GOT3 (cell line): ENCODE data around the gene MAN1A2.
"Not testable (repeated sequence)": the region's sequence is repeated elsewhere in the genome, so short reads cannot be mapped to it uniquely, and the experiment has no call there.

ENCODE experiments used
- DNase-seq: peaks from one replicate; lab custom pipeline; 2025; ENCODE audit warnings: mixed read lengths; lab: John Stamatoyannopoulos, UW

Gene MAN1A2

DNA sequence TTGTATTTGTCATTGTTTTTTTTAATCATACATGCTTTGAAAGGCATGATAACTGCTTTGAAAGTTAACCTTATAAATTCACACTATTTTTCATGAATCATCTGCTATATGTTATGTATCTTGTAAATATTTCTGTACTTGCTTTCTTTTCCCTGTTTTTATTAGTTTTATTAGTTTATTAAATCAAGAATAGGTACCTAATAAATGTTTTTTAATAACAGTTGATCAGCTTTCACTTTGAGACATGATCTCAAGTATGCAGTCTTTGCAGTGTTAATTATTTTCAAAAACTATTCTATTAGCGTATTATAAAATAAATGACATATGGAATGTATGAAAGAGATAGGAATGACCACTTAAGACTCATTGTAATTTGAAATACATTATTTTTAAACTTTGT lies 127.8 kb downstream of the MAN1A2 start:
- DNase-seq = no peak

DNA sequence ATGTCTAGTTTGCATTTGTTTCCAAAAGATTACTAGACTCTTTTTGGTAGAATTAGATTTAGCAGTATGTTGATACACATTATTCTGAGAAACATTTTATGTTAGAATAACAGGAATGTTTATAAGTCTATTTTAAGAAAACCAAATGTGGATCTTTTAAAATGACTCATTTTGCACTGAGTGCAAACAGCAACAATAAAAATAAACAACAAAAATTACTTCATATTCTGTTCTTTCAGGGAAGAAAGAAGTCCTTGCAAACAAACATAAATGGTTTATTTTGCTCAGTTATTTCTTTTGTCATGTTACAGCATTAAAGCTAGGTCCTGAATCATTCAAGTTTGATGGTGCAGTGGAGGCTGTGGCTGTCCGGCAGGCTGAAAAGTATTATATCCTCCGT lies 131.8 kb downstream of the MAN1A2 start:
- no peak for DNase-seq

DNA sequence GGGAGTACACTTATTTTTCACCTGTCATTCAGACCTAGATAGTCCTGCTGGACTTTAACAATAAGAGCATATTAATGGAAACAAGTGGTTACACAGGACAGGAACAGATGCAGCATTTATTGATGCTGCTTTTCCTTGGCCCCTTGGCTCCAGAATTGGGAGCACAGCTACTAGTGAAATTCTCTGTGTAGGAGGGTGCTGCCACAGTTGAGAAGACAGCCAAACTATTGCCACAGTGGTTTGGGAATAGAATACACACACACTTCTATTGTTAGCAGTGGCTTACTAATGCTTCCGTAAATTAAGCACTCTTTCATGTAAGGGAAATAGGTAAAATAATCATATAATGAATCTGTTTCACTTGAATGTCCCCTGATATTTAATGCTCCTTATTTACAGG lies 133.3 kb downstream of the MAN1A2 start:
- DNase-seq = no peak

DNA sequence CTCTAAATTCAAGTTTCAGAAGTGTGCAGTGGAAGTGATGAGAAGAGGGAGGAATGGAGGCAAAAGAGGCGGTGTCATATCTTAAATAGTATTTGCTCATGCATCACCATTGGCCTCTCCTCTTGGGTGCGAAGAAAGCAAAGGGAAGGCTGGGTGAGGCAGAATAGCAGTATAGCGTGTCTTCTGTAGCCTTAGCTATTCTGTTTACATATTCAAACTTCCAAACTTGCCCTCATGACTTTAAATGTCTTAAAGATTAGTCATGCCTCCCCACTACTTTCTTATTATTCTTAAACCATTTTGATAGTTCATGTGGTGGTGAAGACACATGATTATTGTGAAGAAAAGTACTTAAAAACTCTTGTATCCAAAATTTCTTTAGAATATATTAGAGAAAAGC lies 134.0 kb downstream of the MAN1A2 start:
- no peak for DNase-seq

DNA sequence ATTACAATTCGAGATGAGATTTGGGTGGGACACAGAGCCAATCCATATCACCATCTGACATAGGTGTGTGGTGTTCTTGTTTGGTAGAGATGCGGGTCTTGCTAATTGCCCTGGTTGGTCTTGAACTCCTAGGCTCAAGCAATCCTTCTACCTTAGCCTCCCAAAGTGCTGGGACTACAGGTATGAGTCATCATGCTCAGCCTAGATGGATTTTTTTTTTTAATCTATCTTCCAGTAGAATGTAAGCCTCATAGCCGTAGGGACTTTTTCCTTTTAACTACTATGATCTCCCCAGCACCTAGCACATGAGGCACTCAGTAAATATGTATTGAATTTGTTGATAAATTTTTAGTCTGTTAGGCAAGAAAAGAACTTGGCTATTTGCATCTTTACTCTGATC lies 144.0 kb downstream of the MAN1A2 start:
- no peak for DNase-seq

DNA sequence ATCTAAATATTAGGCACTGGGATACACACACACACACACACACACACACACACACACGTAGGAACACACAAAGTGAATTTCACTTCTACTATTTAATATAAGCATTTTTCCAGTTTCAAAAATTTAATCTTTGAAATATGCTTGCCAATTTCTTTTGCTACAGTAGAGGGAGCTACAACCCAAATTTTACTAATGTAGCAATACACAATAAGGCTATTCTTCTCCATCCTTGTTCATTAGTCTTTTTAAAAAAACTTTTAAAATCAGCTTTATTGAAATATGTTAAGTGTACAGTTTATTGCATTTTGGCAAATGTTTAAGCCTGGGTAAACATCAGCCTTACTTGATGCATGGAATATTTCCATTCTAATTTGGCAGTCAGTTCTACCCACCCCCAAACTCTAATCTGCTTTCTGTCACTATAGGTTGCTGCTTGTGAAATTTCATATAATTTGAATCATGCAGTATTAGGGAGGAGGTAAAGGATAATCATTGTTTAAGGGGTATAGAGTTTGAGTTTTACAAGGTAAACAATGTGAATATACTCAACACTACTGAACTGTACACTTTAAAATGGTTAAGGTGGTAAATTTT lies 145.6 kb downstream of the MAN1A2 start:
- DNase-seq = no peak

DNA sequence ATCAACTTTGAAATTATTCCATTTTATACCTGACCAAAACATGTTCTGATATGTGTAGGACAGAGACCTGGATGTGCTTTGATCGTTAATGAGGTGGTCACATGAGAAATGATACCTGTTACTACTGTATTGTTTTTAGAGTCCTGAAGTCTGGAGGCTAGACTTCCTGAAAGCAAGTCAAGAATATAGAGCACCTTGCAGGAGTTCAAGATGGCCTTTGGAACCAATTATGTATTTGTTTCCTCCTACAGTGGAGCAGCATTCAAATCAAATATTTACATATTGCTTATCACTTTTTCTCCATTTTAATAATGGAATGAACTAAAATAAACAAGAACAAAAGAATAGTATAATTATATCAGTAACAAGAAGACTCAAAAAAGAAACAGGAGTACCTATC lies 155.9 kb downstream of the MAN1A2 start:
- no peak for DNase-seq

DNA sequence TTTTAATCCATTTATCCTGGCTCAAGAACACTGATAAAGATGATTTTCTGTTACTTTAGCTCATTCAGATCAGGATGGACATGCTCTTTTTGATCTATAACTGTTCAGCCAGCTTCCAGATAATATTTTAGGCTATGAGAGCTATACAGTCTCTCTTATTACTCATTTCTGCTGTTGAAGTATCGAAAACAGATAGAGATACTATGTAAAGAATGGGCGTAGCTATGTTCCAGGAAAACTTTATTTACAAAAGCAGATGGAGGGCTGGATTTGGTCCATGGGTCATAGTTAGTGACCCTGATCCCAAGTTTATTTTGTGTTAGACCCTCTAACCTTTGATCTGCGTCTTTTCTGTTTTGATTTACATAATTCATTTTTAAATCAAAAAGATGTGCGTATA lies 159.8 kb downstream of the MAN1A2 start:
- no peak for DNase-seq

DNA sequence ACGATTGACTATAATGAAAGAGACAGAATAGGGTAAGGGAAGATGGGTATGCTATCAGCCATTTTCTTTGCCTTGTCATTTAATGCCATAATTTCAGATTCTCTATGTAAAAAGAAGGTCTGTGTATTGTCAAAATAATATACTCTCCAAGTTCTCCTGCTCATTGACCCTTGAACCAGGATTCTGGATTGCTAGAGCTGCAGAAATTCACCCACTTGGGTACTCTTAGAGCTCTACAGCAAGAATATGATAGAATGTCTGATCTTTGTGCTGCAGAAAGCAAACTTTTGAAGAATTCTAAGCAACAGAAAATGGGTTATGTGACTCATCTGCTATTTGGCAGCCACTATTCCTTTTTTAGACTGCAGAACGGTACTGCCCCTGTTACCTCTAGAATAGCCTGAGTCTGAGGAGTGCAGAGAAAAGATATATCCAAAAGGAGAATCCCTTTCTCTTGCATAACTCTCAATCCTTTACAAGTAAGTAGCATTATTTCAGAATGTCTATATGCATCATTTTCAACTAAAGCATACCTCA lies 160.4 kb downstream of the MAN1A2 start:
- no peak for DNase-seq

DNA sequence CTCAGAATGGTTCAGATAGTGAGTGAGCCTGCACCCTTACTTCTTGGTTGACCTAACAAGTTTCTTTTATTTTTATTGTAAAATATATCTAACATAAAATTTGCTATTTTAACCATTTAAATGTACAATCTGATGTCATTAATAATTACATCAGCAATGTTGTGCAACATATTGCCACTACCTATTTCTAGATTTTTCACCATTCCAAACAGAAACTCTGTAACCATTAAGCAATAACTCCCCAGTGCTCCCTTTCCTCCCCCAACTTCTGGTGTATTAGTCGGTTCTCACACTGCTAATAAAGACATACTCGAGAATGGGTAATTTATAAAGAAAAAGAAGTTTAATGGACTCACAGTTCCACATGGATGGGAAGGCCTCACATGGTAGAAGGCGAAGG lies 162.4 kb downstream of the MAN1A2 start:
- DNase-seq = no peak

DNA sequence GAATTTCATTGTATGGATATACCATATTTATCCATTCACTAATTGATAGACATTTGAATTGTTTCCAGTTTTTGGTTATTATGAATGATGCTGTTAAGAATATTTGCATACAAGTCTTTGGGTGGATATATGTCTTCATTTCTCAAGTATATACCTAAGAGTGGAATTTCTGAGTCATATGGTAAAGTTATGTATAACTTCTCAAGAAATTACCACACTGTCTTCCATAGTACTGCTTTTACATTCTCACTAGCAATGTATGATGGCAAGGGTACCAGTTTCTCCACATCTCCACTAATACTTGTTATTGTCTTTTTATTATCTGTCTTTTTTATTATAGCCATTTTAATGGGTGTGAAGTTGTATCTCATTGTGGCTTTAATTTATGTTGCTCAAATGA lies 164.0 kb downstream of the MAN1A2 start:
- DNase-seq = no peak

DNA sequence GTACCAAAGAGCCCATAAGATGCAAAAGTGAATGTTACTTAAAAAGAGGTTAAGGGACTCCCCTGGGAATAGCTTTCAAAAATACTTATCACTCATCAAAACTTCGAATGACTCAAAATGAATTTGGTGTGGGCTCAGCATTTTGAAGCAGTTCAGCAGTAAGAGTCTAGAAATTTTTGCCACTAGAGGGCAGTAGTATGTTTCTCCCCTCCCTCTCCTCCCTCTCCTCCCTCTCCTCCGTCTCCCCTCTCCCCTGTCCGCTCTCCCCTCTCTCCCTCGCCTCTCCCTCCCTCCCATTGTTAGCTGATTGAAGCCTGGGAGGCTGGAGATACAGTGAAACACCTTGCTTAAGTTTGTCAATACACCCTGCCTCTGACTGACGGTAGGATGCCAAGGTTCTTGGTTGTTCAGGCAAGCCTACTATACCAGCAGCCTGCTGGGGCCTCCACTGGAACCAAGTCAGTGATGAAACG lies 167.8 kb downstream of the MAN1A2 start:
- DNase-seq = no peak

DNA sequence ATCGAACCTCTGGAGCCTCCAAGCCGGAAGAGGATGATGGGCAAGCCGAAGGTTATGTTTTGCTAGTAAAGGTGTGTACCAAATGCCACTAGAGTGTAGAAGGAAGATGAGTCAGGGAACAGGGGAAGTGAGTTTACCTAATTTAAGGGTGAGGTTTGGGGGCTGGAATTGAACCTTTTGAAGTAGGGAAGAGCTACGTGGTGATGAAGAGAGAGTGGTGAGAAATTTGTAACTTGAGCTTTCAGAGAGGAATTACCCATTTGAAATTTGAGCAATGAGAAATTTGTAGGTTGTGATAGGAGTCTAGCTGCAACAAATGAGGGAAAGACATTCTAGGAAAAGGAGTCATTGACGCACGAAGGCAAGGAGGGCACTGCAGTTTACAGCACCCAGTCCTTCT lies 168.6 kb downstream of the MAN1A2 start:
- no peak for DNase-seq

DNA sequence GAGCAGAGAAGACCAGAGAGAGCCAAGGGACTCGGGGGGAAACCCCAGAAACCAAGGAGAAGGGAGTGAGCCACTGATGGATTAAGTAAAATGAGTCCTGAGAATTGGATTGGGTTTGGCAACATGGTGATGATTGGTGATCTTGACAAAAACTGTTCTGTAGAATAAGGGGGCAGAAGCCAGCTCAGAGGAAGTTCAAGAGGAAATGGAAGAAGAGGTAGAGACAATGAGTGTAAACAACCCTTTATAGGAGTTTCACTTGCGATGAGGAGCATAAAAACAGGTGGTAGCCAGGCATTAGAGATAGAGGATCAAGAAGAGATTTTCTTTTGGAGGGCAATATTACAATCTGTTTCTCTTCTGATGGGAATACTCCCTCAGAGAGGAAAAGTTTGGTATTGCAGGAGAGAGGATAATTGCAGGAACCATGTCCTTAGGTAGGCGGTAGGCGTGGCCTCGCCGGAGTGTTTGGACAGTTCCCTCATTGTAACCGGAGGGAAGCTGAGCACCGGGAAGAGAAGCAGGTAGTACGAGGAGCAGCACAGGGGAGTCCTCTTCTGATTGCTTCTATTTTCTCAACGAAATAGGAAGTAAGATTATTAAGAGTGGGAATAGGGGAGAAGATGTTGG lies 170.2 kb downstream of the MAN1A2 start:
- DNase-seq = no peak

DNA sequence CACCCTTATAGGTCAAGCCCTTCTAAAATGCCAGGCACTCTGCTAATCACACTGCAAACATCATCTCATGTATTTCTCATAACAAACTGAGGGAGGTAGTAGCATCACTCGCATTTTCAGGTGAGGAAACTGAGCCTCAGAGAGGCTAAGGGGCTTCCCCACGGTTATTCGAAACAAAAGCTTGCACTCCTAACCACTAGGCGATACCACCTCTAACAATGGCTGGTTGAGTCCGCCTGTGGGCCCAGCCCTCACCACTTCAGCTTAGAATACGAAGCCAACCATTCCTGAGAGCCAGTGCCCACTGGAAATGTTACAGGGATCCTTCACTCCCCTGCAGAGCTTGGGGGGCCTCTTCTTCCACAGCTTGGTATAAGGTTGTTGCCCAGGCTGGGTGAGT lies 173.3 kb downstream of the MAN1A2 start:
- no peak for DNase-seq

DNA sequence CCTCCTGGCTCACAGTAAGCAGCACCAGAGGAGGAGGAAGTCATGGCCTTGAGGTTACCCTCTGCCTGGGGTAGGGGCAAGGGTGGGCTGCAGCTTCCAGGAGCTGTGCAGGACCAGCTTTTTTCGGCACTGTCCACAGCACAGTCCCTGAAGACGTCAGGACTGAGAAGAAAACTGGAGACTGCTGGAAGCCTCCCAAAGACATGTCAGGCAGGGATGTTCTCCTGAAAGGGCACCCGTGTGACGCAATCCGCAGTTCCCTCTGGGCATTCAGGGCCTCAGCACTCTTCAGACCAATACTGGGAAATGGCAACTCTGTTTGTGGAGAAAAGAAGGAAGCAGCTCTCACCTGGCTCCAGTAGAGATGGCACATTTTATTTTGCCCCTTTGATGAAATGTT lies 173.8 kb downstream of the MAN1A2 start:
- DNase-seq = no peak

DNA sequence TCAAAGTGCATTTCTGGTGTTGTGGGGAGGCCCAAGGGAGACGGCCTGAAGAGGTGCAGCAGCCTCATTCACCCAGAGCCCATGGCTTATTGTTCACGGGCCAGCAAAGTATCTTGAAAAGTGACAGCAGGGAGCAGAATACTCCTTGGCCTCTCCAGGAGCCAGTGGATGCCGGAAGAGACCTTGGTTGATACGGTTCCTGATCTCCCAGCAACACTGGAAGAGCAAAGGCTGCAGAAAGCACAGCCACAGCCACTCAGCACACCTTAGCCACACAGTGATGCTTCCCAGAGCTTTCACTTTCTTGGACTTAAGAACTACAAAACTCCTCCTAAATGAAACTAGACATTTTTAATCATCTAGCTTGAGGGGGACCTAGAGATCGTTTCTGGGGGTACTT lies 174.3 kb downstream of the MAN1A2 start:
- no peak for DNase-seq

DNA sequence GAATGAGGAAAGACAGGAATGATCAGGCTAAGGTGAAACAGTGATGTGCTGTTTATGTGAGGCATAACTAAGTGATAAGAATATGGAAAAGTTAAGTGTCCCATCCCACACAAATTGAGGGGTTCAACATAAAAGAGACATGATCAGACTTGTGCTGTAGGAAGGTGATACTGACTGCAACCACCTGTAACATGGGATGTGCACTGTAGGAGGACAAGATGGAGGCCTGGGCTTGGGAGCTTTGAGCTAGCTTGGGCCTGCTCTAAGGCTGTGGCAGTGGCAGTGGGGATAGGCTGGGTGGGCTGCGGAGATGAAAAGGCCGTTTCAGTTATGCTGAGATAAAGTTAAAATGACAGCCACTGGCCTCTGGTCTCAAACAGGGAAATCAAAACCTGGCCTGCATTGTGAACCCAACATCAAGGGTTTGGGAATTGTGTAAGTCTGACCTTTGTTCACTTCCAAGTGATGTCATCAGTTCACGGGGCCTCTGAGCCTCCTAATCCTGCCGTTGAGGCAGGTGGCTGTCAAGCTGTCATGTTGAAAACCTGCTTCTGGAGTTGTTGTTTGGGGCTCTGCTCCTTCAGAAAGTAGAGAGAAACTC lies 177.4 kb downstream of the MAN1A2 start:
- no peak for DNase-seq

DNA sequence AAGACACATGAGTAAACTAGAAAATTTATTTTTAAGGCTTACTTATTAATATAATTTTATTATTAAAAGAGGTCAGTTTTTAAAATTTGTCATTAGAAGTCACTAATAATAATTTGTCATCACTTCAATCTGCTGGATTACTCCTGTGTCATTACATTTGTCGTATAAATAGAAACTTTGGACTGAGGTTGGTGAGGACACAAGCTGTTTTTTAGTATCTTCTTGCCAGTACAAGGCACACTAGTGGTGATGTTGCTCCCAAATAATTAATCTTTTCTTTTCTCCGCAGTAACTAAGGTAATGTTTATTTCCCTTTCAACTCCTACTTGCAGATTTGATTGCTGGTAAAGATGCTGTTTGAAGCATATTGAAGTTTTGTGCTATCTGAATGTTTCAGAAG lies 179.2 kb downstream of the MAN1A2 start:
- no peak for DNase-seq

DNA sequence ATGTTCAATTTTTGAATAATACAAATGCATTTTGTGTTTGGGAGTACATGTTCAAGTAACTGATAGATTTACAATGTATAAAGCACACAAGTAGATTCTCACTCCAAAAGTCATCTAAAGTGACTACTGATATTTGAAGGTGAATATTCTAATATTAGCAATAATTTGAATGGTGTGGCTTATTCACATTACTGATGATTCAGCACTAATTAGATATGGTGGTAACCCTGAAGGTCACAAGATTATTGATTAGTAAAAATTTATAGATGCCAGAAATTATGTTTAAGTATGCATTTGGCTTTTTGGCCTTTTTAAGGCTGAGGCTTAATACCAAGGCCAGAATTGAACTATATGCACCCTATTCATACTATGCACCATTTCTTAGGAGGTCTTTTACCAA lies 186.2 kb downstream of the MAN1A2 start:
- no peak for DNase-seq

DNA sequence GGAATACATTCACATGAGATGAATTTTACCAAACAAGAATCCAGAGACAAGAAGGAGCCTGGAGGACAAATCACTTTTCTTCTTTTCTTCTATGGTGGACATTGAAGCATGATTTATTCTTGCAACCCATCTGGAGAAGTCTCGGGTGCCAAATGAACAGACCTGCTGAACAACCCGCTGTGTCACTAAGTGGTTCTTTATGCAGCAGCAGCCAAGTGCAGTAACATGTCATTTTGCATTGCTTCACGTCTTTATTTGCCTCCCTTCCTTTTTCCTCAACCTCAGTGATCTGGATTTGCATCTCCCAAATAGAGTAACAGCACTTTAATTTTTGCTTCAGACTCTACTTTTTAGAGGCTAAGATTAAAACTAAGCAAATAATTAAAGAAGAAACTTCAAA lies 188.6 kb downstream of the MAN1A2 start:
- DNase-seq = no peak

DNA sequence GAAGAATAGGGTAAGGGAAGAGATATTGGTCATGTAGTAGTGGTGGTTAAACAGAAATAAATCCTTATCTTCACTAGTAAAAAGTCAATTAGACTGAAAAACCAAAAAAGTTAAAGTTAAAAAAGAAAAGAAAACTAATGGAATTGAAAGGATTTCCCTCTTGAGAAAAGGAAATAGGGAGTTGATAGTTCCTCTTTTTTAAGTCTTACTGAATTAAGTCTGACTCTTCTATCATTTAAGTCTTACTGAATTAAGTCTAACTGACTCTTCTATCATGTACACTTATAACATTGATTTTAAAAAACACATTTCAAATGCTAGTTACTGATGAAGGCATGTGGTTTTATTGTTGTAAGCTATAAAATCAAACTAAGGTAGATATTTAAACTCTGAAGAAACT lies 189.1 kb downstream of the MAN1A2 start:
- no peak for DNase-seq

DNA sequence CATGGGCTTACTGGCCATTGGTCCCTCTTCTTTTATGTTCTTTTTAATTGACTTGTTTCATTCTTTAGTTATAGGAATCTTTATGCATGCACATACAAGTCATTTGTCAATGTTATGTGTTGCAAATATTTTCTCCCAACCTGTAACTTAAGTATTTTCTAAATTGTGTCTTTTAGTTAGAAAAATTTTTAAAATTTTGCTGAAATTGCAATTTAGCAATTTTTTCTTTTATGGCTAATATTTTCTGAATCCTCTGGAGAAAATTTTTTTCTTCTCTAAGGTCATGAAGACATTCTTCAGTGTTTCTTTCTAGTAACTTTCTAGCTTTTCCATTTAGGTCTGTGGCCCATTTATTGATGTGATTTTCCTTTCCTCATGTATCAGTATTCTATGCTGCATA lies 189.7 kb downstream of the MAN1A2 start:
- no peak for DNase-seq

DNA sequence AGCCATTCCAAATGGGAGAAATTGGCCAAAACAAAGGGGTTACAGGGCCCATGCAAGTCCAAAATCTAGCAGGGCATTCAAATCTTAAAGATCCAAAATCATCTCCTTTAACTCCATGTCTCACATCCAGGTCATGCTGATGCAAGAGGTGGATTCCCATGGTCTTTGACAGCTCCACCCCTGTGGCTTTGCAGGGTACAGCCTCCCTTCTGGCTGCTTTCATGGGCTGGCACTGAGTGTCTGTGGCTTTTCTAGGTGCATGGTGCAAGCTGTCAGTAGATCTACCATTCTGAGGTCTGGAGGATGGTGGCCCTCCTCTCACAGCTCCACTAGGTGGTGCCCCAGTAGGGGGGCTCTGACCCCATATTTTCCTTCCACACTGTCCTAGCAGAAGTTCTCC lies 191.2 kb downstream of the MAN1A2 start:
- DNase-seq = not testable (repeated sequence)
